SU-DHL-6 (cell line): ENCODE results near the gene BAIAP2L1.

Experiments
- CTCF ChIP-seq: fragments of 200-600 bp; sonication (generic); IDR thresholded peaks from one replicate; pipeline ENCODE4 v1.5.1; 2017; ENCODE audit warnings: antibody characterized with exemption, mild to moderate bottlenecking, low read length, moderate library complexity; ENCODE audit not compliant: insufficient read depth, poor library complexity, severe bottlenecking
- EZH2phosphoT487 ChIP-seq: fragments of 200-600 bp; sonication (generic), shearing (Covaris generic); conservative IDR thresholded peaks from 2 replicates; pipeline ENCODE4 v1.6.1; 2018; ENCODE audit warnings: mild to moderate bottlenecking, antibody characterized with exemption, low read length, moderate library complexity, mixed read lengths

GRCh38 chr7:98338441-98338840 is 62.4 kb downstream of the BAIAP2L1 start:
- TF ChIP-seq CTCF (no peak), EZH2phosphoT487 (no peak)
